GM12865 (cell line): ENCODE results near the gene TCF4.

Experiments
- DNase-seq: peaks from one replicate; pipeline ENCODE4 v3.0.0; 2010; ENCODE audit warnings: low read depth
- H3K4me3 ChIP-seq: 2 replicates; pipeline ENCODE4 v1.5.1; 2011; ENCODE audit warnings: mild to moderate bottlenecking, low read depth, low read length, control low read depth
- TF ChIP-seq, protein P1 (sequence below): IDR thresholded peaks from 2 replicates; pipeline ENCODE4 v1.5.1; 2011; ENCODE audit warnings: low read length, control low read depth, low read depth, inconsistent platforms; ENCODE audit not compliant: insufficient read depth; ENCODE audit errors: missing control alignments

The TCF4 gene

DNA sequence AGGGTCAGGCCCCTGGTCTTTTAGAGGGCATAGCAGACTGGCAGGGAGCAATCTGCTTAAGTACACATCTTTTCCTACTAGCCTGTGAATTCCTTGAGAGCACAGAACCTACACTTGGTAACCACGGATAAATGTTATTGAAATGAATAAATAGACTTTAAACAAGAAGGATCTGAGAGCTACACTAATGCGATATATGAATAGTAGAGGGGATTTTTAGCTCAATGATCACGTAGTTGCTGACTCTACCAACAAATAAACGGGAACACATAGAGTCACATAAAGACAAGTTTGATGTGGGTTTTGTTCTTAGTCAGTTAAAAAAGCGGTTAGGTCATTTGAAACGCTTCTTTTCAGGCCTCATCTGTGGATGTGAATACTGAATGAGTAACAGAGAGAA is 338.4 kb downstream of the TCF4 start:
- TF ChIP-seq, protein P1, sequence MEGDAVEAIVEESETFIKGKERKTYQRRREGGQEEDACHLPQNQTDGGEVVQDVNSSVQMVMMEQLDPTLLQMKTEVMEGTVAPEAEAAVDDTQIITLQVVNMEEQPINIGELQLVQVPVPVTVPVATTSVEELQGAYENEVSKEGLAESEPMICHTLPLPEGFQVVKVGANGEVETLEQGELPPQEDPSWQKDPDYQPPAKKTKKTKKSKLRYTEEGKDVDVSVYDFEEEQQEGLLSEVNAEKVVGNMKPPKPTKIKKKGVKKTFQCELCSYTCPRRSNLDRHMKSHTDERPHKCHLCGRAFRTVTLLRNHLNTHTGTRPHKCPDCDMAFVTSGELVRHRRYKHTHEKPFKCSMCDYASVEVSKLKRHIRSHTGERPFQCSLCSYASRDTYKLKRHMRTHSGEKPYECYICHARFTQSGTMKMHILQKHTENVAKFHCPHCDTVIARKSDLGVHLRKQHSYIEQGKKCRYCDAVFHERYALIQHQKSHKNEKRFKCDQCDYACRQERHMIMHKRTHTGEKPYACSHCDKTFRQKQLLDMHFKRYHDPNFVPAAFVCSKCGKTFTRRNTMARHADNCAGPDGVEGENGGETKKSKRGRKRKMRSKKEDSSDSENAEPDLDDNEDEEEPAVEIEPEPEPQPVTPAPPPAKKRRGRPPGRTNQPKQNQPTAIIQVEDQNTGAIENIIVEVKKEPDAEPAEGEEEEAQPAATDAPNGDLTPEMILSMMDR = no peak
- peak; percentile 73 for DNase-seq
- H3K4me3 ChIP-seq = no peak overlapping the region

GRCh38 chr18:55248495-55248894 is 339.5 kb downstream of the TCF4 start:
- TF ChIP-seq, protein P1 = no peak
- H3K4me3 ChIP-seq = no peak overlapping the region
- peak; percentile 48 for DNase-seq

DNA sequence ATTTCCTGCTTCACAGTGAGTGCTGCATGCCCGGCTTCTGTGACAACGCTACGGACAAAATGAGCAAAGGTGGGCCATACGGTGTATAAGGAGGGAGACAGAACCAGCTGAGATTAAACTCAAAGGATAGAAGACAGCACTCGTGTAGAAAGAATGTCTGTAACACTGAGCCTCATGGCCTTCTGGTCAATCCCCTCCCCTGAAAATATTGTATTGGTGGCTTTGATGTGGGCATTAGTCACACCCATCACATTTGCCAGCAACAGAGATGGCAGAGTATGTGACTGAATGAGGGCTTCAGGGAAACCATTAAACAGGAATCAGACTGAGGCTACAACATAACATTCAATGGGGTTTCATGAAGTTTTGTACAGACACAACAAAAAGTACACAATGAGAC is 341.0 kb downstream of the TCF4 start:
- no peak for DNase-seq
- H3K4me3 ChIP-seq = no peak overlapping the region
- TF ChIP-seq, protein P1 = no peak

GRCh38 chr18:55246278-55246677 is 341.7 kb downstream of the TCF4 start:
- DNase-seq = no peak
- H3K4me3 ChIP-seq = no peak overlapping the region
- TF ChIP-seq, protein P1 = no peak

GRCh38 chr18:55245211-55245614 is 342.8 kb downstream of the TCF4 start:
- H3K4me3 ChIP-seq = no peak overlapping the region
- DNase-seq = no peak
- TF ChIP-seq, protein P1 = no peak

GRCh38 chr18:55244546-55244945 is 343.4 kb downstream of the TCF4 start:
- no peak overlapping the region for H3K4me3 ChIP-seq
- DNase-seq = no peak
- TF ChIP-seq, protein P1 = no peak

- DNase-seq = no peak
- TF ChIP-seq, protein P1 = no peak
- H3K4me3 ChIP-seq = no peak overlapping the region
Measured at GRCh38 chr18:55243857-55244256, 344.1 kb downstream of the TCF4 start.
